Loucy (cell line): ENCODE results near the gene USPL1.

Source experiments
- H2AFZ ChIP-seq: fragments of 200-600 bp; sonication (generic); 2 replicates; pipeline ENCODE4 v1.6.0; 2016; ENCODE audit warnings: antibody characterized with exemption, mild to moderate bottlenecking, low read length, moderate library complexity
- H3F3A ChIP-seq: fragments of 200-600 bp; 2 replicates; pipeline ENCODE4 v1.6.0; 2016; ENCODE audit warnings: antibody characterized with exemption, low read depth, mild to moderate bottlenecking
- H3K27me3 ChIP-seq: fragments of 200-600 bp; sonication (generic); 2 replicates; pipeline ENCODE4 v1.6.1; 2014; ENCODE audit warnings: low read length, mild to moderate bottlenecking; ENCODE audit not compliant: insufficient read depth, poor library complexity, severe bottlenecking
- H3K36me3 ChIP-seq: fragments of 200-600 bp; sonication (generic); 2 replicates; pipeline ENCODE4 v1.6.1; 2016; ENCODE audit warnings: low read length; ENCODE audit not compliant: insufficient read depth
- H3K4me1 ChIP-seq: fragments of 200-600 bp; sonication (generic); 2 replicates; pipeline ENCODE4 v1.5.1; 2014; ENCODE audit warnings: low read length, mild to moderate bottlenecking; ENCODE audit not compliant: insufficient read depth, poor library complexity, severe bottlenecking
- H3K4me2 ChIP-seq: fragments of 200-600 bp; sonication (generic); 2 replicates; pipeline ENCODE4 v1.6.0; 2014; ENCODE audit warnings: antibody characterized with exemption, low read length, low read depth, mild to moderate bottlenecking; ENCODE audit not compliant: poor library complexity, severe bottlenecking
- H3K4me3 ChIP-seq: fragments of 200-600 bp; sonication (generic); 2 replicates; pipeline ENCODE4 v1.5.1; 2014; ENCODE audit warnings: low read length, mild to moderate bottlenecking, mixed read lengths; ENCODE audit not compliant: poor library complexity, severe bottlenecking
- H3K79me2 ChIP-seq: fragments of 200-600 bp; sonication (generic); 2 replicates; pipeline ENCODE4 v1.6.1; 2014; ENCODE audit warnings: low read length; ENCODE audit not compliant: insufficient read depth
- H3K9ac ChIP-seq: fragments of 200-600 bp; sonication (generic); 2 replicates; pipeline ENCODE4 v1.6.0; 2014; ENCODE audit warnings: mild to moderate bottlenecking, low read depth, low read length, moderate library complexity; ENCODE audit not compliant: poor library complexity, severe bottlenecking
- H3K9me2 ChIP-seq: fragments of 200-600 bp; sonication (generic); replicated peaks from 2 replicates; pipeline ENCODE4 v1.6.1; 2016; ENCODE audit warnings: low read depth, low read length, mixed read lengths
- H3K9me3 ChIP-seq: fragments of 200-600 bp; sonication (generic); 2 replicates; pipeline ENCODE4 v1.6.1; 2014; ENCODE audit warnings: mild to moderate bottlenecking, antibody characterized with exemption, low read length, low read depth; ENCODE audit not compliant: insufficient read depth
- H4K20me1 ChIP-seq: fragments of 200-600 bp; sonication (generic); 2 replicates; pipeline ENCODE4 v1.6.0; 2014; ENCODE audit warnings: antibody characterized with exemption, low read length, mild to moderate bottlenecking; ENCODE audit not compliant: insufficient read depth, poor library complexity, severe bottlenecking
- EZH2phosphoT487 ChIP-seq: fragments of 200-600 bp; IDR thresholded peaks from 2 replicates; pipeline ENCODE4 v1.6.1; 2018; ENCODE audit warnings: antibody characterized with exemption, mild to moderate bottlenecking, moderate library complexity, borderline replicate concordance
- TF ChIP-seq, protein P1 (sequence below): fragments of 200-600 bp; sonication (generic); conservative IDR thresholded peaks from 2 replicates; pipeline ENCODE4 v1.5.1; 2014; ENCODE audit warnings: mild to moderate bottlenecking, antibody characterized with exemption, low read length

USPL1 gene

DNA sequence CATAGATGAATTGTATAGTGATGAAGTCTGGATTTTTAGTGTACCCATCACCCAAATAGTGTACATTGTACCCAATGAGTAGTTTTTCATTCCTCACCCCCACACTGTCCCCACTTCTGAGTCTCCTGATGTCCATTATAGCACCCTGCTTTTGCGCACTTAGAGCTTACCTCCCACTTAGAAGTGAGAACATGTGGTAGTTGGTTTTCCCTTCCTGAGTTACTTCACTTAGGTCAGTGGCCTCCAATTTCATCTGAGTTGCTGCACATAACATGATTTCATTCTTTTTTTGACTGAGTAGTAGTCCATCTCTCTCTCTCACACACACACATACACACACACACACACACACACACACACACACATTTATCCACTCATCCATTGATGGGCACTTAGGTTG lies 74.4 kb downstream of the USPL1 start:
- peaks cover 3% of the 10 kb centered on the region; the same call in 1 of the 2 replicates for H3F3A ChIP-seq
- H3K36me3 ChIP-seq: no peaks in the 10 kb centered on the region
- no peak for TF ChIP-seq EZH2phosphoT487
- TF ChIP-seq, protein P1, sequence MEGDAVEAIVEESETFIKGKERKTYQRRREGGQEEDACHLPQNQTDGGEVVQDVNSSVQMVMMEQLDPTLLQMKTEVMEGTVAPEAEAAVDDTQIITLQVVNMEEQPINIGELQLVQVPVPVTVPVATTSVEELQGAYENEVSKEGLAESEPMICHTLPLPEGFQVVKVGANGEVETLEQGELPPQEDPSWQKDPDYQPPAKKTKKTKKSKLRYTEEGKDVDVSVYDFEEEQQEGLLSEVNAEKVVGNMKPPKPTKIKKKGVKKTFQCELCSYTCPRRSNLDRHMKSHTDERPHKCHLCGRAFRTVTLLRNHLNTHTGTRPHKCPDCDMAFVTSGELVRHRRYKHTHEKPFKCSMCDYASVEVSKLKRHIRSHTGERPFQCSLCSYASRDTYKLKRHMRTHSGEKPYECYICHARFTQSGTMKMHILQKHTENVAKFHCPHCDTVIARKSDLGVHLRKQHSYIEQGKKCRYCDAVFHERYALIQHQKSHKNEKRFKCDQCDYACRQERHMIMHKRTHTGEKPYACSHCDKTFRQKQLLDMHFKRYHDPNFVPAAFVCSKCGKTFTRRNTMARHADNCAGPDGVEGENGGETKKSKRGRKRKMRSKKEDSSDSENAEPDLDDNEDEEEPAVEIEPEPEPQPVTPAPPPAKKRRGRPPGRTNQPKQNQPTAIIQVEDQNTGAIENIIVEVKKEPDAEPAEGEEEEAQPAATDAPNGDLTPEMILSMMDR: no peak
- H3K79me2 ChIP-seq: no peaks in the 10 kb centered on the region
- H3K9me2 ChIP-seq: no peaks in the 10 kb centered on the region
- no peak overlapping the region for H3K4me2 ChIP-seq
- H3K4me1 ChIP-seq: peaks cover 37% of the 10 kb centered on the region
- H3K9me3 ChIP-seq: no peaks in the 10 kb centered on the region
- H4K20me1 ChIP-seq: no peaks in the 10 kb centered on the region
- H3K9ac ChIP-seq: no peak overlapping the region
- no peak overlapping the region for H3K4me3 ChIP-seq
- no peaks in the 10 kb centered on the region for H3K27me3 ChIP-seq
- no peak overlapping the region for H2AFZ ChIP-seq

DNA sequence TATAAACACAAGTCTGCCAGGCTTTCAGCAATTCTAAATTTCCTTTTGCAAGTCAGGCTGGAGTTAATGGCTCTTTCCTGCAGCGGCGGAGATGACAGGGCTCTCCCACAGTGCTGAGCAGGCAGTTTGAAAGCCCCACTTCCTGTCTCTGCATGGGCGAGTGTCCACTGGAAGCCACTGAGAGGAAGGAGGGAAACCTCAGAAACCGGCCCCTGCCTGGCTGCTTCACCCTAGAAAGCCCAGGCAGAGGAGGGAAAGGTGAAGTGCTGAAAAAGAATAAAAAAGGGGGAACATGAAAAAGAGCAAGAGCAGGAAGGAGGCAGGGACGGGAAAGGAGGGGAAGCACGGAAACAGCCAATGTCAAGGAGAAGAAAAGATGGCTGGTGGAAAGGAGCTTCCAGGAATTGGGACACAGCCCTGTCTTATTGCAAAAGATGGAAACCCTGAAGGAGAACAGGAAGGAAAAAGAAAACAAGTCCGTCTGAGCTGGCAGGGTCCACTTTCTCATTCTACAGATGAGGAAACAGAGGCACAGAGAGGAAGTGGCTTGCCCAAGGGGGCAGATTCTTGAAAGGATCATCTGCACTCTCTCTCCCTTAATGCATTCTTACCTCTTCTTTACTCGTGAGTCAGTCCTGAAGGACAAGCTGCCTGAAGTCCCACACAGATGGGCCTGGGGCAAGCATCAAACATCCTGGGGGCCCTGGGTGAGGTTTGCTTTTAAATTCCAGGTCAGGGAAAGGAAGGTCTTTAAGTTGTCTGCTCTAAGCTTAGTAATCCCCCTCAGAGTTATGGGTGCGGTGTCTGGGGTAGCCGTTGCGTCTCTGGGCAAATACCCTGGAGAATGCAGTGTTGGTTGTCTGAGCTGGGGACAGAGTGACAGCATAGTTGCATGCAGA lies 78.8 kb downstream of the USPL1 start:
- Histone ChIP-seq H2AFZ (peak overlapping the region; percentile 18), H3K9ac (peak overlapping the region; percentile 68), H3K4me1 (peaks cover 45% of the 10 kb centered on the region), H3K9me3 (no peaks in the 10 kb centered on the region), H3K36me3 (no peaks in the 10 kb centered on the region), H3K27me3 (no peaks in the 10 kb centered on the region), H3K9me2 (no peaks in the 10 kb centered on the region), H3F3A (peaks cover 3% of the 10 kb centered on the region; the same call in 1 of the 2 replicates), H4K20me1 (no peaks in the 10 kb centered on the region), H3K4me3 (peak overlapping the region; percentile 63), H3K4me2 (peak overlapping the region; percentile 77), H3K79me2 (no peaks in the 10 kb centered on the region)
- no peak for TF ChIP-seq EZH2phosphoT487
- TF ChIP-seq, protein P1: no peak

DNA sequence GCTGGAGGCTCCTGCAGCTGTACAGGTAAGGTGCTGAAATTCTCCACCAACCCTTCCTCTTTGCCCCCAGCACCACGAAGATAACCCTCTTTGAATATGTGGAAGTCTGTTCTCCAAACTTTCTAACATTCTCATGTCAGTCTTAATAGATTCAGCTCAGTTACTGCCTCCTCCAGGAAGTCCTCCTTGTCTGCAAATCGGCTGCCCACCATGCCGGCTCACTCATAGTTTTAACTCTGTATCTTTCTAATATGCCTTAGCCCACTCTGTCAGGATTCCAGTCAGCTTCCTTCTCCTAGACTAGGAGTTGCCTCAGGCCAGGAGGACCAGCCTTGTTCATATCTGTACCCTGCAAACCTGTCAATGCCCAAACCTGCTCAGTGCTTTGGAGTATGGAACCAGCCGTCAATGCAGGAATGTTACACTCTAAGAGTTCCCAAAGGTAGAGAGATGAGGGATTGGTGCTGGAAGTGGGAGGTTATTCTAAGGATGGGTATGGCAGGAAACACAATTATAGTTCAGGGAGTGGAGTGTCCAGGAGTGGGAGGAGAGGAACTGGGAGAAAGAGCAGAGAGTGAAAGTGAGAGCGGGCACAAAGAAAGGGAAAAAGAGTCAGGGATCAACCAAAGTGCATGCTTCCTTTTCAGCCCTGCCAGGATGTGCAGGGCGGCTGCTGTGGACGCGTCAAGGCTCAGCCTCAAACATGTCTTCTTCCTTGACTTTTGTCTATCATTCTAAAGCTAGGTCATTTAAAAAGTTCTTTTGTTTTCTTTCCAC lies 79.6 kb downstream of the USPL1 start:
- peaks cover 48% of the 10 kb centered on the region for H3K4me1 ChIP-seq
- no peaks in the 10 kb centered on the region for H3K27me3 ChIP-seq
- peak overlapping the region; percentile 63 for H3K4me3 ChIP-seq
- peak overlapping the region; percentile 68 for H3K9ac ChIP-seq
- no peak overlapping the region for H2AFZ ChIP-seq
- TF ChIP-seq, protein P1: no peak
- TF ChIP-seq EZH2phosphoT487: no peak
- H3K4me2 ChIP-seq: peak overlapping the region; percentile 77
- H3F3A ChIP-seq: peaks cover 3% of the 10 kb centered on the region; the same call in 1 of the 2 replicates
- no peaks in the 10 kb centered on the region for H3K79me2 ChIP-seq
- no peaks in the 10 kb centered on the region for H3K9me3 ChIP-seq
- H3K9me2 ChIP-seq: no peaks in the 10 kb centered on the region
- no peaks in the 10 kb centered on the region for H3K36me3 ChIP-seq
- no peaks in the 10 kb centered on the region for H4K20me1 ChIP-seq
